ENCODE results near the gene GRB10.

- TF ChIP-seq CTCF (IDR thresholded peaks at IDR 0.05) (no peak), POLR2A (IDR thresholded peaks at IDR 0.05) (no peak)
Measured at GRCh38 chr7:50703654-50704053, 79.0 kb downstream of the GRB10 start.
